ENCODE results near the gene PTGES3L. TPM values are rescaled to one million over a fixed set of nuclear protein-coding genes. Genes with fewer than 3 reads are reported as not detected.
A peak's percentile ranks its signal among the peaks of the same experiment; 100 is the strongest.

Gene PTGES3L
- total and polyA plus RNA-seq, 2 of the 13 experiments (the other 11 are each of a cell fraction or from before 2014, with no cell fraction given) = 1.2 to 2.9 TPM

- TF ChIP-seq EP300 (IDR thresholded peaks at IDR 0.05; ENCODE audit: low read depth in 2 of 2, low read length in 2 of 2) = no peak
- TF ChIP-seq EP300 (CRISPR knock-in tag; IDR thresholded peaks at IDR 0.05; ENCODE audit: borderline replicate concordance) = no peak
- TF ChIP-seq ZNF652 (CRISPR knock-in tag; IDR thresholded peaks at IDR 0.05; ENCODE audit: borderline replicate concordance, low read depth) = no peak
- TF ChIP-seq ZFYVE20 (CRISPR knock-in tag; IDR thresholded peaks at IDR 0.05; ENCODE audit: borderline replicate concordance, low read depth) = no peak
- TF ChIP-seq SNAPC5 (CRISPR knock-in tag; IDR thresholded peaks at IDR 0.05; ENCODE audit: borderline replicate concordance) = no peak
- TF ChIP-seq KLF12 (CRISPR knock-in tag; IDR thresholded peaks at IDR 0.05; ENCODE audit: borderline replicate concordance) = no peak
- no peak for TF ChIP-seq HOMEZ (CRISPR knock-in tag; IDR thresholded peaks at IDR 0.05; ENCODE audit: low read depth)
- TF ChIP-seq MYNN (CRISPR knock-in tag; IDR thresholded peaks at IDR 0.05; ENCODE audit: low read depth) = no peak
- TF ChIP-seq GLI4 (CRISPR knock-in tag; IDR thresholded peaks at IDR 0.05; ENCODE audit: borderline replicate concordance) = no peak; the same call in 1 of the 2 replicates
- no peak; the same call in 1 of the 2 replicates for TF ChIP-seq ZNF12 (CRISPR knock-in tag; IDR thresholded peaks at IDR 0.05)
- TF ChIP-seq ZC3H13 (CRISPR knock-in tag; IDR thresholded peaks at IDR 0.05) = no peak
- no peak; the same call in 1 of the 2 replicates for TF ChIP-seq ZNF737 (CRISPR knock-in tag; IDR thresholded peaks at IDR 0.05; ENCODE audit: borderline replicate concordance)
- TF ChIP-seq ZNF773 (CRISPR knock-in tag; IDR thresholded peaks at IDR 0.05; ENCODE audit: borderline replicate concordance) = no peak
- no peak for TF ChIP-seq NR3C1 (CRISPR knock-in tag; IDR thresholded peaks at IDR 0.05)
- no peak; the same call in 1 of the 2 replicates for TF ChIP-seq TFDP2 (CRISPR knock-in tag; IDR thresholded peaks at IDR 0.05)
- no peak; the same call in 1 of the 2 replicates for TF ChIP-seq PITX1 (CRISPR knock-in tag; IDR thresholded peaks at IDR 0.05)
- TF ChIP-seq ATF5 (CRISPR knock-in tag; IDR thresholded peaks at IDR 0.05; ENCODE audit: low read depth) = no peak
- peak; percentile 86; the same call in 1 of the 2 replicates for TF ChIP-seq WIZ (CRISPR knock-in tag; IDR thresholded peaks at IDR 0.05)
- no peak for TF ChIP-seq HBP1 (CRISPR knock-in tag; IDR thresholded peaks at IDR 0.05; ENCODE audit: low read depth)
- TF ChIP-seq ELF3 (CRISPR knock-in tag; IDR thresholded peaks at IDR 0.05) = peak; percentile 93
- no peak for TF ChIP-seq TRIM24 (CRISPR knock-in tag; IDR thresholded peaks at IDR 0.05)
- TF ChIP-seq SMARCC2 (IDR thresholded peaks at IDR 0.05) = no peak
- no peak for TF ChIP-seq CENPBD1 (CRISPR knock-in tag; IDR thresholded peaks at IDR 0.05; ENCODE audit: borderline replicate concordance, low read depth)
- TF ChIP-seq FOSL2 (CRISPR knock-in tag; IDR thresholded peaks at IDR 0.05) = peak; percentile 21; the same call in 1 of the 2 replicates
- peak; percentile 78 for TF ChIP-seq ZNF138 (CRISPR knock-in tag; IDR thresholded peaks at IDR 0.05; ENCODE audit: low read depth)
Measured at GRCh38 chr17:43006639-43007551, 27.0 kb upstream of the PTGES3L start, which contains the start of gene IFI35 (continued).

Measured in HepG2 (cell line).